ENCODE measurements around the gene MDFIC.

Gene MDFIC

DNA sequence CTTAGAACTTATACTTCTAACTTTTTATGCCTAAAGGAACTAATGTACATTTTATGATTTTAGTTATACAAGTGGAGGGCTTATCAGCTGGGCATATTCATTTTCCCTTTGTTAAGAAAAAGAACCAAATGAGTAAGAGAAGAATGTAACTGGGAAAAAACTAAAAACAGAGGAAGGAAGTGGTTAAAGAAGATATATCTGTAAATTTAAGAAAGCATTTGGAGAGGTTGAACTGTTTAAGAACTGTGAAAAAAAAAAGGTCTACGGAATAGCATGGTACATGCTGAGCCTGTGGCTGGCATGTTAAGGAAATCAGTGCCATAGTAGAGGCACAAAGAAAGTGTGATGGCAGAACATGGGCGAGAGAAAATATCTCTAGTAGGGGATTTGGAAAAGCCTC, 6.2 kb downstream of the MDFIC start:
- no peak for DNase-seq

DNA sequence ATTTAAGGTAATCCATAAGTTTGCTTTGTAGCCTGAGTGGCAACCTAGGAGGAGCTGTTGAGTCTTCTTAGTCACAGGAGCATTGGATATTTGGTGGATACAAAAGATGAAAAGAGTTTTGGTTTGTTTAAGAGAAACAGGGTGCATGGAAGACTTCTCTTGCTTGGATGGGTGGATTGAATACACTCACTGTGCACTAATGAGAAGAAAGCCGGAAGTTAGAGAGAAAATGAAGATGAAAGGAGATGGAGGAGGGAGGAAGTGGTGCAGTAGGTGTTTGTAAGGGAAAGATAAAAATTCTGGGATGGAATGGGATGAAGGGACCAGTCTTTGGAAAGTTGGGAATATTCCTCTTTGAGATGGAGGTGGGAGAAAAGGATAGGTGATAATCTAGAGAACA, 7.7 kb downstream of the MDFIC start:
- no peak for DNase-seq

DNA sequence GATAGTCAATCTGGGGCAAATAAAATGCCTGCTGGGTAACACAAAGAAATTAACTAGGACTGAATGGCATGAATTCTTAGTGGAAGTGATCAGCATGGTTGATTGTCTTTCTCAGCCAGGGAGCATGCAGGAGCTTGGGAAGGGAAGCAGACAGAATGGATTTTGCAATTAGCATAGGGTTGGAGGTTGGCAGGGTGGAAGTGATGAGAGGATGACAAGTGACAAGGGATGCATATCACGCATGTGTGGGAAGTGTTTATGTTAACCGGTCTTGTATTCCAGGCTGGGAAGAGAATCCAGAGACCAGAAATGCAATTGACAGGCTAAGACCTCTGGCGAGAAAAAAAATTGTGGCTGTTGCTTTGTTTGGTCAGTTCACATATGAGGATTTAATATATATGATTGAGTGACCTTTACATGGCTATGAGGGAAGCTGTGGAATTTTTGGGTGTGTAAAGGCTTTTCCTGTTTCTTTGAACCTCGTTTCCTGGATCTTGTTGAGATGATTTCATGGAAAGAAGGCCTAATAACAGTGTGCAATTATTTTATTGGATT, 8.3 kb downstream of the MDFIC start:
- DNase-seq, result no peak

DNA sequence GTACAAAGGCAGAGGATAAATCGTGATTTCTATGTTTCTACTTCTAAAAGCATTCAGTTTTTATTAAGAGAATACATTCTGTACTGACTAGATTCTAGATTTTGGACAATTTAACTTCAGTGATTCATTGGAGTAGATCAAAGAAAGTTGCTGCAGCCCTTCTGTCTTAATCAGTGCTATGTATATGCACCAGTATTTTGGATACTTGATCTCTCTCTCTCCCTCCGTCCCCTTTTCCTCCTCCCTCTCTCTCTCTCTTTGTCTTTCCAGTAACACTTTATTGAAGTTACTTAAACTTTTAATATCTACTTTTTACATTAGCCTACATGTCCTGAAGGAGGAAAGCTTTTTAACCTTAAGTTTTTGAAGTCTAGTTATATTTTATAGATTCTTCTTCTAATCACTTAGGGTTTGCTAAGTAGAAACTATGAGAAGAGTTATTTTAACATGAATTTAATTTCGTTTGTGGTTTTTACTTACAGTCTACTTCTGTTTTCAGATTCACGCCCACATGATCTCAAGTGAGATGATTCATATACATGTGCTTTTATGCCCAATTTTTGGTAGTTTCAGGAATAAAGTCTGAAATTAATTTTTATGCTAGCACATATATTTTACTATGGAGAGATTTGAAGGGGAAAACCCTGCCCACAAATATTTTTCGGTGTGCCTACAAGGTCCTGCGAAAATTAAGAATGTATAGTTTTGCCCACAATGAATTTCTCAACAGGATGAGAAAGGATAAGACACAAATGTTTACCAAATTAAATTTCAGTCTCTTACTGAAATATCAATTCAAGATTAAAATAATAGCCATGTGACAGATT, 9.1 kb downstream of the MDFIC start:
- DNase-seq, result no peak

DNA sequence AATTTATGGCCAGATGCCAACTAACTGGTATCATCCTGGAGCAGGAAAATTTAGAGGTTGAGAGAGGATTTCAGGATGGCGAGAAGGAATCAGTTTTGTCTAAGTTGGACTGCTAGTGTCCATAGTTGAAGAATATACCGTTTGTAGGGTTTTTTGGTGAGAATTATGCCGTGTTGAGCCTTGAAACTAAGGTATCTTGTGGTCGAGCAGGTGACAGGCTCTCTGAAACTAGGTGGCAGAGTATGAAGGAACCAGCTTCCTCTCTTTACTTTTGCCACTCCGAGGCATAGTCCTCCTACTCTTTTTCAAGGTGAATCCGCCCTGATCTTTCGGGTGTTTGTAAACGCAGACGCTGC, 9.7 kb downstream of the MDFIC start:
- peak; percentile 23 to 50 for DNase-seq

DNA sequence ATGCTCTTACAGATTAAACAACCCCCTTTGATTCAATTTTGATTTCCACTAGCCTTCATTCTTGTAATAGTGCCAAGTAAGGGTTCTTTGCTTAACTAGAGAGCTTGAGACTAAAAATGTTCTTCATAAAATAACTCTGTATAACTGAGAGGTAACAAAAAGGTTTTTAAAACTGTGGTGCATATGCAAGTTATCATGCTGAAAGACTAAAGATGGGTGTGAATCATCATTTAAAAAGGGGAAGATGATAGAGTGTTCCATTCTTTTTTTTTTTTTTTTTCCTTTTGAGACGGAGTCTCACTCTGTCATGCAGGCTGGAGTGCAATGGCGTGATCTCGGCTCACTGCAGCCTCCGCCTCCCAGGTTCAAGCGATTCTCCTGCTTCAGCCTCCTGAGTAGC, 11.1 kb downstream of the MDFIC start:
- no peak for DNase-seq

DNA sequence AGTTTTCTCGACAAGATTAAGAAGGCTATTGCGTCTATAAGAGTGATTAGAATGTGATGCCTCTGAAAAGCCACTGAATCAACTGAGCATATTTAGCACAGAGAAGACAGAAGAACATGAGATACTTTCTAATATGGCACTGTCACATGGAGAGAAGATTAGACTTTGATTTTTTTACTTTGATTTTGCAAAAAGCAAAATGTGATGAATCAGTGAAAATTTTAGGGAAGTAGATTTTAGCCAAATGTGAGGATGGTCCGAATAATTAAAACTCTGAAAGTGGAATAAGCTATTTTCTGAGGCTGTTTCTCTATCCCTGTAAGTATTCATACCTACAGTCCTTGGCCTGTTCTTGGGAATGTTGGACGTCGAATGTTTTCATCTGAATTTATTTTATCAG, 11.8 kb downstream of the MDFIC start:
- no peak for DNase-seq

DNA sequence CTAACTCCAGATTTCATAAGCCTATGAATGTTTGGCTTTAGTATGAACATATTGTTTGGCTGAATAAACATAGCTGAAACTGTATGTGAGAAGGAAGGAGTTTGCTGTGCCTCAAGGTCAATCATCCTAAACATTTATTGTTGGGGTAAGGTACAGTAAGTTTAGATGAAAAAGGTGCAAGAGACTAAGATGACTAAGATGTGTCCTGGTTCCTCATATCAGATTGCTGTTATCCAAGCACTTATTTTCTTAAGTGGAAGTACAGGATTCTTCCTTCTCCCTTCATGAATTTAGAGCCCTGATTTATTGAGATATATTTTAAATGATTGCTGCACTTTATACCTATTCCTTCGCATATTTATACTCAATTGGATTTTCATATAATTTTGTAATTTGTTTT, 12.2 kb downstream of the MDFIC start:
- DNase-seq, result no peak

DNA sequence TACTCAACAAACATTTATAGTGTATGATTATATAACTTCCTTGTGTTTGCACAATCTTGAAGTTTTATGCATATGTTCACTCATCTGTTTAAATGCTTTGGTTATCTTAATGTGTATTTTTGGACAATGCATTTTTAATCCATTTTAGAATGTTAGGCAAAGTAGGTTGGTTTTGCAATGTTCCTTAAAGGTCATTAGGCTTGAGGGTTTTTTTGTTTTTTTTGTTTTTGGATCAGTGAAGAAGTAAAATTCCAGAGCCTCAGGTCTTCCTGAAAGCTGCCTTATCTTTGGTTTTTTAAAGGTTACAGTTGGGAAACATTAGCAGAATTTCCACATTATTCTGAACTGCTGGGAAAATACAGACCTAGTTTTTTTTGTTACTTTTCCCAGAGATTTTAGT, 12.8 kb downstream of the MDFIC start:
- DNase-seq, result no peak

DNA sequence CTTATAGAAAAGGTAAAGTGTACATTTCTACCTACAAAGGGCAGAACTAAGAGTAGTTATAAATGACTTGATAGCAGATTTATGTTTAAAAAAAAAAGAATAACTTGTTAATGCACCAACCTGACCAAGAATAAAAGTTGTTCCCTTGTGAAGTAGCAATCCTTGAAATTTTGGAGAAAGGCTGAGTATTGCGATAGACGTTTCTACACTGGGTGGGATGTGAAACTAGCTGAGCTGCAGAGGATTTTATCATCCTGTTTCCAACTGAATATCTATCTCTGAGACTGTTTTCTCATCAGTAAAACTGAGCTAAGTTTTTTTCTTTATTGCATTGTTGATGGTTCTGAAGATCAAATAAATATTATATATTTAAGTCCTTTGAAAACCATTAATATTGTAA, 14.6 kb downstream of the MDFIC start:
- no peak for DNase-seq

DNA sequence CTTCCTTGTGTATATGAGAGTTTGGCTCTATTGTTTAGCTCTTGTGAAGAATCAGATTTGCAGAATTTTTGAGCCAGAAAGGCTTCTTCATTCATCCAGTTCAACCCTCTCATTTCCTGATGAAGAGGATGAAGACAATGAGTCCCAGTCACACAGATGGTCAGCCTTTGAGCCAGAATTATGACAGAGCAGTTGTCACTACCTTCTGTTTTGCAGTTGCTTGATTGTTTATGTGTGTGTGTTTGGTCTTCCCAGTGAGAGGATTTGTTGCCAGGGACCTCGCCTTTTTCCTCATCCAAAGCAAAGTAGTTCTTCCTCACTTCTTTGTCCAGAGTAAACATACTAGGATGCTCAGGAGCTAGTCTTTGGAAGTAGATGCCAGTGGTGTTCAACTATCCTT, 15.6 kb downstream of the MDFIC start:
- DNase-seq, result no peak

DNA sequence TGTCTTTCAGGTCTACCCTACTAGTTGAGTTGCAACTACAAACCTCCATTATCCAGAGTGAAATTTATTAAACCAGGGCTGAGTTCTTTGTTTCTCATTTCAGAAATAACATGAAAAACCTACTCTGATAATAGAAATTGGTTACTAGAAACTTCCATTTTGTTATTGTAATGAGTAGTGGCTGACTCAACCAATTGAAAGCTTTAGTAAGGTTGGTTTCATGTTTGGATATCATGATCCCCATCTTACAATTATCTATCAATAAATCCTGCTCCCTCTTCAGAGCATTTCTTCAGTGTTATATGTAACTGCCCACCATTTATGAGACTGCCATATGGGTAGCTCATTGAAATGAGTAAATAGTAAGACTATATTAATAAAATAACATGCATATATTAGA, 16.9 kb downstream of the MDFIC start:
- no peak for DNase-seq

DNA sequence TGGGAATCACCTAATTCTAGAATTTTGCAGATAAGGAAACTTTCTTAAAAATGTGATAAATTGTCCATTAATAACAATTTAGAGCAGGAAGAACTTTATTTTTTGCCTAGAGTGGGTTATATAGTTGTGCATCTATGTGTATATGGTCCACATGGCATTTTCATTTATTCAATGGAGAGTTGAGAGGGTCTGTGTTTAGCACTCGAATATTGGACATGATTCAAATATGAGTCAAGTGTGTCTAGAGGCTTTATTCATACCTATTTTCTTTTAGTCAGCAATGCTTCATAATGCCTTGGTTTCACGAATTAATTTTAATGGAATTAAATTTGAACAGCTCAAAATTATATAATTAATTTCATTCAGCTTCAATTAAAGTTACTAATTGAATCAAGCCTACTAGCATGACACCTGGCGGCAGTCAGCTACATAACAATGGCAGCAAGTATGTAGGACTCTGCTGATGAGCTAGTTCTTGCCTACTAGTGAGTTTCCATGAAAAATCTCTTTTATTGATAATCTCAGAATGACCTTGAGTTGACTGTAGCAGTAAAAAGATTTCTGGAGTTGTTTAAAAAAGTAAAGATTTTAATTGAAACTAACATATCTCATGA, 17.7 kb downstream of the MDFIC start:
- DNase-seq, result no peak

DNA sequence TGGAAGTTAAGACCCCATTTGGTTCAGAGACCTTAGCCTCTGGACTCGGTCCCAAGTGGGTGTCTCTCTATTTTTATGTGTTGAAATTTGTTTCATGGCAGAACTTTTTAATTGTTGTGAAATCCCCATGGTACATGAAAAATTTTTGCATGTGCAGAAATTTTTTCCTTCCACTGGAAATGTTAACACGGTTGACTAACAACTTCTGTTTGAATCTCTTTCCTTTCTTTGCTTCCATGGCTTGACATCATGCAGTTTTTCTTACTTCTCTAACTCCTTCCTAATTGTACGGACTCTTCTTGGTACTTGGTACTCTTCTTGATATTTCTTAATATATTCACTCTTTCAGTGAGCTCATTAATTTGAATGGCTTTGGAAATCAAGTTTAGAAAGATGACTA, 18.3 kb downstream of the MDFIC start:
- no peak for DNase-seq

DNA sequence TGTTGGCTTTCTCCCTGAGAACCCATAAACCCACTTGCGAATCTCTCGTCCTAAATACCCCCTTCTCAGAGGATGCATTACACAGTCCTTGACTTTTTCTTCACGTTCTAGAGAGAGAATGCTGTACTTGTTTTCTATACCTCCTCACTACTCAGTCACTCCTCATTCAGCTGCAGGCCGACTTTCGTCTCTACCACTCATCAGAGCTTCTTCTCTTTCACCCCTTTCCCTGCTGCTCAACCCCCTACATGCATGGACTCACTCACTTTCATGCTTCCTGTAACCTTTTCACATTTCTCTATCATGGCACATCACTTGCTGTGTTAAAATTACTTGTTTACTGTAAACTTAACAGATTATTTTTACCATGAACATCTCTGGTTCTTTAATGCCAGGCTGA, 19.8 kb downstream of the MDFIC start:
- DNase-seq, result no peak

DNA sequence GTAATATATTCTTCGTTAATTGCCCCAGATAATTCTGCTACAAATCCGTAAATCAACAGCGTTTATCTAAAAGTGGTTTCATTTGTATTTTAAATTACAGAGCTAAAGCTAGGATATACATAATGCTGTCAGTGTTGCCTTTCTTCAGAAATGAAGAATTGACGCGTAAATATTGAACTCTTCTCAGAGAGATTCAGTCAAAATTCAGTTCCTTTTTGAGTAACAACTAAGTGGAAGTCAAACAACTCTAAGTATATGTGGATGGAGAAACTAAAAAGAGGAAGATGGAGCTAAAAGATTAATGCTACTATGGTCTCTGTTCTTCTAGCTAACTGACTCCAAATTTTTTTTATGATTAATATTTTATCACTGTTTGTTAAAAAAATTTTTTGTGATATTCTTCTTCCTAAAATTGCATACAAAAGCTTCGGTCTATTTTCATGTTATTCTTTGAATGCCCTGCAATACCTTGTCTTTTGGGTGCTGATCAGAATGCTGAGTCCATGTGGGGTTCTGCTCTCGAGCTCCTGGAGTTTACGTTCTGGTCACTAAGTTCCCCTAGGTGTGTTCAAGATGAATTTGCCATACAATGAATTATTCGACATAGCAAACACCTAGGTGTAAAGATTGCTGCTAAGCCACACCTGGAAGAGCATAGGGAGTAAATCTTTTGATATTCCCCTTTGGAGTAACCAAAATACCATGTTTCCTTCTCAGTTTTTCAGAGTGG, 20.7 kb downstream of the MDFIC start:
- no peak for DNase-seq

DNA sequence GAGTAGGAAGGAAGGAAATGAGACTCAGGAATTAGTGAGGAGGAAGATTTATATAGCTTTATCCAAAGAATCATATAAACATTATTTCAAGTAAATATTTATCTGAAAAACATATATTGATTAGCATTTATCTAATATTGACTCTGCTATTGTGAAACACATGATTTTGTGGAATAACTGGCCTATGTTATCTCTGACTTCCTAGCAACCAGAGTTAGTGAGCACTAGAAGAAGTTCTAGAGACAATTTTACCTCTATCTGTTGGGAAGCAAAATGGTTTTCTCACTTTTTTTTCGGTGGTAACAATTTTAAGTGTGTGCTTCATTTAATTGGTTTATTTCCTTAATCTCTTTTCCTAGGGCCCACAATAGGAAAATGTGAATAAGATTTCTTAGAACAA, 21.6 kb downstream of the MDFIC start:
- DNase-seq, result no peak

DNA sequence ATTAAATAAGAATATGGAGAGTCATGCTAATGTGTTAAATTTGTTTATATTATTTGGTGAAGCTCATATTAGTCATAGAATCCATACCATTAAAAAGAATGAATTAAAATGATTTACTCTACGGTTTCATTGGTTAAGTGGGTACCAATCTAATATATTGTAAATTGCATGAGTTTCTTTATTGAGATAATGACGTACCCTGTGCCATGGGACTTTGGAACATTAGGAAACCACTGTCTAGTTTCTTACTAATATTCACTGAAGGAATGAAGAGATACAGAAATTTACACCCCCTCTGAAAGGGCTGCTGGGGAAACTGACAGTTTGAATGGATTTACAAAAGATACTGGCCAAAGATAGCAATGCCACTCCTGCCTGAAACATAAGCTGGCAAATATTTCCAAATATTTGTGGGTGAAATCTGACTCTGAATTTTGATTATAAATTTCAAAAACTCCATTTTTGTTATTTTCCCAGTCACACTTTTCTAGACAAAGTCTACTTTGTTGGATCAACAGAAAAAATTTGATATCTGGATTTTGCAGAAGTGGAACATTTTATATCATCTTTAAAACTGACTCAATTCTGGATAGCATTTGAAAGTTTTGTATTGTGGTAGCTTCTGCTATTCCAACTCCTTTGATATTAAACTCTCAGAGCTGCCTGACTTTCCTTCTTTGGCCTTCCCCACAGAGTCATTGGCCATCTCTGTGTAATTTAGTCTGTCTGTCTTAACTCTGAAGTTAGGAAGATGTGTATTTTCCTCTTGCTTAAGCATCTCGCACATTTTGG, 22.3 kb downstream of the MDFIC start:
- DNase-seq, result no peak

DNA sequence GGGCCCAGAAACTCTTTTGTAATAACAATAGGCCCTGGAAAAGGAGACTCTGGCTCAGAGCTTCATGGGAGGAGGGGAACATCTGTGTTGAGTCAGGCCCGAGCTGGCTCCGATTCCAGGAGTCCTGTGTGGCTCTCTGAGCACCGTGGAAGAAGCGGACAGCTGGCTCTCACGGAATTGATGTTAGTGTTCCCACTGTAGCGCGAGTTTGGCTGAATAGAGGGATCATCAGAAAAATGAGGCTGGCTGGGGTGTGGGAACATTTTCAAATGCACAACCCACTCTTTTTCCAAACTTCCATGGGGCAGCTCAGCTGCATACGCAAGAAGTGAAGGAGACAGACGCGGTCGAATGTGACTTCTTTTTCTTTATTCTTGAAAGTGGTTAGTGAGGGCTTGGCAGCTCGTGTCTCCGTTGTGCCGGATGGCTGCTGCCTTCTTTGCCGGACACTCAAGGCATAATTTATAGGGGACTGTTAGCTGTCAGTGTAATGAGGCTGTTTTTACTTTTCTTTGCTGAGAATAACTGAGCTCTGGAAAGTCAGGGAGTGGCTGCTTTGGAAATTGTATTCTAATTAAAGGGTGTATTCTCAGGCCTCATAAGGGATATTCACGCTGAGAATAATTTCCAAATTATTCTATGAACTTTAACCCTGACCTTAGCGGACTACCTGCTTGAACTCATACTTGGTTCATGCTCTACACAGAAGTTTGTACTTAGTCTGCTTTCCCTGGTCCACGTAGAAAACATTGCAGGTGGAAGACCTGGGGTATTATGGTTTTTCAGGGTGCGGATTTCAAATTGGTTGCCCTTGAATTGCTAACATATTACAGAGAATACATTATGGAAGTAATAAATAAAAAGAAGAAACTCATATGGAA, 23.1 kb downstream of the MDFIC start:
- DNase-seq, result no peak

DNA sequence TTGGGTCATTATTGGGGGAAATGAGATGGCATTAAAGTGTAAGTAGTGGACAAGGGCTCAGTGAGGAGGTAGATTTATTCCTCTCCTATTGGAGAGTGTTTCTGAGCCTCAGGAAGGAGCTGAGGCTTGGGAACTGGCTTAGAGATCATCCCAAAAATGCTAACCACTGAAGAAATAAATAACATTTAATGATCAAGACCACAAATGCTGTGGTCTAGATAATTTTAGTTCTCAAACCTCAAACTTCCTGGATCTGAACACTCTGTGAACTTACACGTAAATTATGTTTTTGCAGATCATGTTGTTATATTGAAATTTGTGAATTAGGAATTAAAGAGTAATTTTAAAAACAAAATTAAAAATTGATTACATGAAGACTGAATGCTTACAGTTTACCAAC, 27.3 kb downstream of the MDFIC start:
- no peak for DNase-seq

DNA sequence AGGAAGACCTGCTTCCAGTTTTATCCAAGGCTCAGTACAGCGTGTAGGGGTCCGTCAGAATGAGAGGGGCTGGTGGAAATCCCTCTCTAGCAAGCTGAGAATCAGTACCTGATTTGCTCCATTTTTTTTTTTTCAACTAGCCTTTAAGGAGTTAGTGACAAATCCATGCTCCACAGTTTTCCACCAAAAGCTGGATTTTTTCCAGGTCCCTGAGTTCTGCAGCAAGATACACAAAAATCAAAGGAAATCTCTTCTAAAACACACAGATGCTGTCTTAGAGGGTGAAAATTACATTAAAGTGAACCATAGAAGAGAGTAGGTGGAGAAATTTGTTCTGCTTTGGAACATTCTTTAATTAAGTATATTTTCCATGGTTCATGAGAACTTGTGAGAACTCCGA, 30.4 kb downstream of the MDFIC start:
- no peak for DNase-seq

DNA sequence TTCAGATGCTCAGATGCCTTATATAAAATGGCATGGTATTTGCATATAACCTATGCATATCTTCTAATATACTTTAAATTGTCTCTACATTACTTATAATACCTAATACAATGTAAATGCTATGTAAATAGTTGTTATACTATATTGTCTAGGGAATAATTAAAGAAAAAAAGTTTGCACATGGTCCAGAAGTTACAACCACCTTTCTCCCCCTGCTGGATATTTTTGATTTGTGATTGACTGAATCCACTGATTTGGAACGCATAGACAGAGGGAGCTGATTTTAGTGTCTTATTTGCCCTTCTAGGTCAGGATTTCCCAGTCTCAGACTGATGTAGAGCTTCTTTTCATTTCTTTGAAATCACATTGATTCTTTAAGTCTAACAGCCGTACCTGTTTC, 31.8 kb downstream of the MDFIC start:
- DNase-seq, result no peak
